SU-DHL-6 (cell line): Measurements from ENCODE around the gene ATP5PD.

Experiments used
- H2AFZ ChIP-seq: fragments of 200-600 bp; sonication (generic); 2 replicates; pipeline ENCODE4 v1.6.1; 2014; ENCODE audit warnings: low read depth, mild to moderate bottlenecking, moderate library complexity, mixed read lengths, antibody characterized with exemption, low read length; ENCODE audit not compliant: severe bottlenecking
- H3F3A ChIP-seq: fragments of 200-600 bp; shearing (Covaris generic); 2 replicates; pipeline ENCODE4 v1.6.0; 2016; ENCODE audit warnings: antibody characterized with exemption, mild to moderate bottlenecking; ENCODE audit not compliant: insufficient read depth
- H3K27ac ChIP-seq: fragments of 200-600 bp; sonication (generic); 2 replicates; pipeline ENCODE4 v1.5.1; 2016; ENCODE audit warnings: low read depth, mild to moderate bottlenecking, low read length, moderate library complexity, mixed read lengths
- H3K27me3 ChIP-seq: fragments of 200-600 bp; sonication (generic), shearing (Covaris generic); 2 replicates; pipeline ENCODE4 v1.6.0; 2014; ENCODE audit warnings: mild to moderate bottlenecking, low read length
- H3K36me3 ChIP-seq: fragments of 200-600 bp; sonication (generic); 2 replicates; pipeline ENCODE4 v1.6.1; 2014; ENCODE audit warnings: mild to moderate bottlenecking, low read length, mixed read lengths
- H3K4me2 ChIP-seq: fragments of 300-600, 200-600 bp; shearing (Covaris generic), sonication (generic); 2 replicates; pipeline ENCODE4 v1.6.0; 2014; ENCODE audit warnings: low read length, low read depth, mild to moderate bottlenecking; ENCODE audit not compliant: poor library complexity, severe bottlenecking
- H3K4me3 ChIP-seq: fragments of 200-600 bp; sonication (generic); 2 replicates; pipeline ENCODE4 v1.5.1; 2014; ENCODE audit warnings: antibody characterized with exemption, low read length, mild to moderate bottlenecking, mixed read lengths; ENCODE audit not compliant: insufficient read depth, poor library complexity, severe bottlenecking
- H3K79me2 ChIP-seq: fragments of 200-600 bp; sonication (generic); 2 replicates; pipeline ENCODE4 v1.6.1; 2014; ENCODE audit warnings: mild to moderate bottlenecking, low read length, moderate library complexity; ENCODE audit not compliant: insufficient read depth
- H3K9ac ChIP-seq: fragments of 200-600 bp; sonication (generic); 2 replicates; pipeline ENCODE4 v1.7.0; 2014; ENCODE audit warnings: mild to moderate bottlenecking, low read length
- H3K9me2 ChIP-seq: fragments of 200-600 bp; sonication (generic); replicated peaks from 2 replicates; pipeline ENCODE4 v1.6.1; 2014; ENCODE audit warnings: low read length; ENCODE audit not compliant: insufficient read depth
- H3K9me3 ChIP-seq: fragments of 200-600 bp; sonication (generic); 2 replicates; pipeline ENCODE4 v1.6.1; 2014; ENCODE audit warnings: low read length, mixed read lengths; ENCODE audit not compliant: insufficient read depth
- H4K20me1 ChIP-seq: fragments of 200-600 bp; sonication (generic); 2 replicates; pipeline ENCODE4 v1.6.1; 2014; ENCODE audit warnings: low read depth, mild to moderate bottlenecking, antibody characterized with exemption, low read length, moderate library complexity, mixed read lengths
- CTCF ChIP-seq: fragments of 200-600 bp; sonication (generic); IDR thresholded peaks from one replicate; pipeline ENCODE4 v1.5.1; 2017; ENCODE audit warnings: antibody characterized with exemption, mild to moderate bottlenecking, low read length, moderate library complexity; ENCODE audit not compliant: insufficient read depth, poor library complexity, severe bottlenecking
- EZH2phosphoT487 ChIP-seq: fragments of 200-600 bp; sonication (generic), shearing (Covaris generic); conservative IDR thresholded peaks from 2 replicates; pipeline ENCODE4 v1.6.1; 2018; ENCODE audit warnings: mild to moderate bottlenecking, antibody characterized with exemption, low read length, moderate library complexity, mixed read lengths

Gene ATP5PD

GRCh38 chr17:74990581-74991105 is 56.1 kb downstream of the ATP5PD start:
- Histone ChIP-seq H3K27ac (no peak overlapping the region), H3K9me2 (no peaks in the 10 kb centered on the region), H3K79me2 (no peaks in the 10 kb centered on the region), H3K4me3 (no peak overlapping the region), H3K36me3 (no peaks in the 10 kb centered on the region), H3F3A (no peaks in the 10 kb centered on the region), H3K4me2 (no peak overlapping the region), H3K27me3 (no peaks in the 10 kb centered on the region), H3K9ac (no peak overlapping the region), H3K9me3 (no peaks in the 10 kb centered on the region), H2AFZ (no peak overlapping the region), H4K20me1 (no peaks in the 10 kb centered on the region)
- TF ChIP-seq CTCF (no peak), EZH2phosphoT487 (no peak)
